ENCODE data around the gene CCR6. TPM values are rescaled to one million over a fixed set of nuclear protein-coding genes. Genes with fewer than 3 reads are reported as not detected.

Gene CCR6
- polyA plus RNA-seq, 4 donors: 0.08 TPM; not detected in 3

GRCh38 chr6:167118839-167119238 lies 4.1 kb upstream of the CCR6 start:
- no peak for DNase-seq (ENCODE audit: low read depth in 4 of 4, low spot score in 3 of 4)

- no peak for DNase-seq (ENCODE audit: low read depth in 4 of 4, low spot score in 3 of 4)
These were observed 3.0 kb upstream of the CCR6 start for GRCh38 chr6:167119670-167120582.

- DNase-seq (ENCODE audit: low read depth in 4 of 4, low spot score in 3 of 4): no peak
These were observed 2.4 kb upstream of the CCR6 start for GRCh38 chr6:167120583-167120903.

- no peak for DNase-seq (ENCODE audit: low read depth in 4 of 4, low spot score in 3 of 4)
These were observed 1.5 kb upstream of the CCR6 start for GRCh38 chr6:167121335-167121841.

- DNase-seq (ENCODE audit: low read depth in 4 of 4, low spot score in 3 of 4): no peak
These were observed 662 bp upstream of the CCR6 start for GRCh38 chr6:167122041-167122826.

- DNase-seq (ENCODE audit: low read depth in 4 of 4, low spot score in 3 of 4): no peak
These were observed 1.9 kb downstream of the CCR6 start for GRCh38 chr6:167124753-167125152.

- no peak for DNase-seq (ENCODE audit: low read depth in 4 of 4, low spot score in 3 of 4)
These were observed 2.5 kb downstream of the CCR6 start for GRCh38 chr6:167125410-167125809.

GRCh38 chr6:167125855-167126349 lies 3.0 kb downstream of the CCR6 start:
- DNase-seq (ENCODE audit: low read depth in 4 of 4, low spot score in 3 of 4): no peak

- no peak for DNase-seq (ENCODE audit: low read depth in 4 of 4, low spot score in 3 of 4)
These were observed 5.1 kb downstream of the CCR6 start for GRCh38 chr6:167127785-167128531.

GRCh38 chr6:167129159-167129558 lies 6.3 kb downstream of the CCR6 start:
- no peak for DNase-seq (ENCODE audit: low read depth in 4 of 4, low spot score in 3 of 4)

- DNase-seq (ENCODE audit: low read depth in 4 of 4, low spot score in 3 of 4): no peak
These were observed 6.7 kb downstream of the CCR6 start for GRCh38 chr6:167129562-167129961.

- DNase-seq (ENCODE audit: low read depth in 4 of 4, low spot score in 3 of 4): no peak
These were observed 7.2 kb downstream of the CCR6 start for GRCh38 chr6:167130008-167130677.

GRCh38 chr6:167130712-167131684 lies 8.1 kb downstream of the CCR6 start:
- no peak for DNase-seq (ENCODE audit: low read depth in 4 of 4, low spot score in 3 of 4)

GRCh38 chr6:167134448-167135328 lies 11.8 kb downstream of the CCR6 start:
- DNase-seq (ENCODE audit: low read depth in 4 of 4, low spot score in 3 of 4): no peak

GRCh38 chr6:167136376-167136775 lies 13.5 kb downstream of the CCR6 start:
- no peak for DNase-seq (ENCODE audit: low read depth in 4 of 4, low spot score in 3 of 4)

- no peak for DNase-seq (ENCODE audit: low read depth in 4 of 4, low spot score in 3 of 4)
These were observed 14.2 kb downstream of the CCR6 start for GRCh38 chr6:167137081-167137480.

GRCh38 chr6:167137881-167138280 lies 15.0 kb downstream of the CCR6 start:
- no peak for DNase-seq (ENCODE audit: low read depth in 4 of 4, low spot score in 3 of 4)

- no peak for DNase-seq (ENCODE audit: low read depth in 4 of 4, low spot score in 3 of 4)
These were observed 16.9 kb downstream of the CCR6 start for GRCh38 chr6:167139761-167140160.

All from right renal pelvis (tissue), 4 donors.